Skin epidermis (tissue), 12 donors: ENCODE results near the gene HMCN2.

ENCODE experiments used
- H3K27ac ChIP-seq, 21 experiments: fragments of 200-600 bp; sonication (generic) in 11 of 21; one replicate each; pipeline ENCODE4 v1.5.0; 2020; ENCODE audit warnings: mild to moderate bottlenecking in 3 of 21, inconsistent platforms in 2 of 21, moderate library complexity in 2 of 21
- H3K4me3 ChIP-seq, 7 experiments: fragments of 200-600 bp; sonication (generic) in 2 of 7; one replicate each; pipeline ENCODE4 v1.5.0; 2020; ENCODE audit warnings: inconsistent platforms in 2 of 7, mild to moderate bottlenecking in 2 of 7, moderate library complexity in 1 of 7

HMCN2 gene

GRCh38 chr9:130421154-130421801 lies 155.7 kb downstream of the HMCN2 start:
- Histone ChIP-seq H3K27ac (no peak overlapping the region), H3K4me3 (no peak overlapping the region)

- Histone ChIP-seq H3K27ac (no peak overlapping the region), H3K4me3 (no peak overlapping the region)
Measured at GRCh38 chr9:130421802-130422276, 156.3 kb downstream of the HMCN2 start.

DNA sequence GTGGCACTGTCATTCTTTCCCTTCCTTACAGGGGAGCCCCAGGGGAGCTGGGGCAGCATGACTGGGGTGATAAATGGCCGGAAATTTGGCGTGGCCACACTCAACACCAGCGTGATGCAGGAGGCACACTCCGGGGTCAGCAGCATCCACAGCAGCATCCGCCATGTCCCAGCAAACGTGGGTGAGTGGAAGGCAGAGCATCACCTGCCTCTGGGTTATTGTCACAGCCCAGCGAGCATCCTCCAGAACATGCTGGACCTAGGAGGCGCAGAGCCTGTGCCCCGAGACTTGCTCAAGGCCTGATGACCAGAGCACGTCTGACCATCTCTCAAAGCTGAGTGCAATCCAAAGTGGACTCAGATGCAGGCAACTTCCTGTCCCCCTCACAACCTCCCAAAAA lies 157.0 kb downstream of the HMCN2 start:
- Histone ChIP-seq H3K4me3 (no peak overlapping the region), H3K27ac (no peak overlapping the region)

GRCh38 chr9:130423272-130423671 lies 157.7 kb downstream of the HMCN2 start:
- Histone ChIP-seq H3K4me3 (no peak overlapping the region), H3K27ac (no peak overlapping the region)

GRCh38 chr9:130424595-130425454 lies 159.3 kb downstream of the HMCN2 start:
- no peak overlapping the region for H3K27ac ChIP-seq
- H3K4me3 ChIP-seq = no peak overlapping the region

DNA sequence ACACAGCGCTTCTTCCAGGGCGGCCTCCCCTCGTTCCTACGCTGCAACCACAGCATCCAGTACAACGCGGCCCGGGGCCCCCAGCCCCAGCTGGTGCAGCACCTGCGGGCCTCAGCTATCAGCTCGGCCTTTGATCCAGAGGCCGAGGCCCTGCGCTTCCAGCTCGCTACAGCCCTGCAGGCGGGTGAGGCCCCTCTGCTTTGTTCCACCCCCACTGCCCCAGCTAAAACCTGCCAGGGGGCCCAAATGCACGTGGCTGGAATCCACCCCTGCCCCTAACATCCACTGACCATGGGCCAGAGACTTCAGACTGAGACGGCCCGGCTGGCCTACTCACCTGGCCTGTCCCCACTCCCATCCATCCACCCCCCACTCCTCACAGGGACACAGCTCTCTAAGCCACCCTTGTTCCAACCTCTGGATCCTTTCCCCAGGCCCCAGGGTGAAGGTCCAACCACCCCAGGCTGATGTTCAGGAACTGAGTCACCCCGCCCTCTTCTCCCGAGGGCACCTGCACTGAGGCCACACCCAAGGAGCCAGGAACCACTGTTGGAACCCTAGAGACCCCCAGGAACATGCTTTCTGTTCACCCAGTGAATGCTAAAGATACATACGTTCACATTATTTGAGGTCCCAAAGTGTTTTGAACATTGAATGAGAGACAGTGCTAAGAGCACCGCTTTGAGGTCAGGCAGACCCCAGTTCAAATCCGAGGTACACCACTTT lies 160.3 kb downstream of the HMCN2 start:
- no peak overlapping the region for H3K4me3 ChIP-seq
- H3K27ac ChIP-seq = no peak overlapping the region

DNA sequence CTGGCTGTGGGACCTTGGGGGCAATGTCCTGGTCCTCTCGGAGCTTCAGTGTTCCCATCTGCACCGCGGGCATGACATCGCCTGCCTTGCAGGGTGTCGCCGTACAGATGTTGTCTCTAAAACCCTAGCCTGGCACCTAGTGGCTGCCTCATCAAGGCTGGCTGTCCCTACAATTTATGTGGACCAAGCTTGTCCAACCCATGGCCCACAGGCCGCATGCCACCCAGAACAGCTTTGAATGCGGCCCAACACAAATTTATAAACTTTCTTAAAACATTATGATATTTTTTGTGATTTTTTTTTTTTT lies 160.9 kb downstream of the HMCN2 start:
- Histone ChIP-seq H3K27ac (no peak overlapping the region), H3K4me3 (no peak overlapping the region)

DNA sequence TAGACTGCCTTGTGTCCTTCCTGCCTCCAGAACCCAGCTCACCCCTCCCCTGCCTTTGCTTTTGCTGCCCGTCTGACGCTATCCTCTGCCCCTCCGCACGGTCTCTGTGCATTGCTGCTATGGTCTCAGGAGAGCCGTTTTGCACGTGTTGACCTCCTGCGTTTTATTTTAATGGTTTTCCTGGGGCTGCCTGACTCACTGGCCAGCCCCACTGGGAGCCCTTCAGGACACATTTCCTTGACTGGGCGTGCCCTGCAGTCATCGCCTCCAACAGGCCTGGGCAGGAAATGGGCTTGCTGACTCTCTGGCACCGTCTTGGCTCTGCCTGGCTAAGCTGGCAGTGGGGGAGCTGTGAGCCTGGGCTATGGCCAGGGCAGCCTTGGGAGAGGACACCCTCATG lies 161.3 kb downstream of the HMCN2 start:
- no peak overlapping the region for H3K27ac ChIP-seq

DNA sequence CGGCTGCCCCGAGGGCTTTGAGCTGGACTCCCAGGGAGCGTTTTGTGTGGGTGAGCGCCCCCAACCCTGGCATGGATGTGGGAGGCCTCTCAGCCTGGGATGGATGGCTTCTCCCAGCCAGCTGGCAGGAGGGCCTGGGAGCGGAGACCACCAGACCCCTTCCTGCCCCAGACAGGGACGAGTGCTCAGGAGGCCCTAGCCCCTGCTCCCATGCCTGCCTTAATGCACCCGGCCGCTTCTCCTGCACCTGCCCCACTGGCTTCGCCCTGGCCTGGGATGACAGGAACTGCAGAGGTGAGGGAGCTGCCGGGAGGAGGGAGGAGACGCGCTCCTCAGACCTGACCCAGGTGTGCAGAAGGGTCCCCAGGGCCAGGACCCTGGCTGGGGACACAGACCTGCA lies 161.8 kb downstream of the HMCN2 start:
- Histone ChIP-seq H3K4me3 (no peak overlapping the region), H3K27ac (no peak overlapping the region)

More for the DNA sequence above, 161.3 kb downstream of the HMCN2 start:
- H3K4me3 ChIP-seq = no peak overlapping the region

DNA sequence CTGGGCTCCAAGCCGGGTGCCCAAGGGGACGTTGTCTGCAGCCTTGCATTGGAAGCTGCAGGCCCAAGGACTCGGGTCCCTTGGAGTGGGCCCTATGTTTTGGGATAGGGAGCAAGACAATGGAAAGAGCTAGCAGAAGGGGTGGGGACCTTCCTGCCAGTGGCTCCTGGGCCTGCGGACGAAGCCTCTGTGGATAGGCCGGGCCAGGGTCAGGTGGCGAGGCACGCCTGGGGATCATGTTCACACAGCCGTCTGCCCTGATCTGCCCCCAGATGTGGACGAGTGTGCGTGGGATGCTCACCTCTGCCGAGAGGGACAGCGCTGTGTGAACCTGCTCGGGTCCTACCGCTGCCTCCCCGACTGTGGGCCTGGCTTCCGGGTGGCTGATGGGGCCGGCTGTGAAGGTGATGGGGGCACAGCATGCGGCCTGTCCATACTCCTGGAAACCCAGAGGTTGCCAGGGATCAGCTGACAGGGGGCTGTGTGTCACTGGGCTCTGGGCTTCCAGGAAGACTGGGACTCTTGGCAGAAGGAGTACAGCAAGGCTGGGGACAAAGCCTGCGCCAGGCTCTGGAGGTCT lies 162.6 kb downstream of the HMCN2 start:
- Histone ChIP-seq H3K27ac (no peak overlapping the region), H3K4me3 (no peak overlapping the region)

- Histone ChIP-seq H3K4me3 (no peak overlapping the region), H3K27ac (no peak overlapping the region)
Measured at GRCh38 chr9:130429381-130429780, 163.8 kb downstream of the HMCN2 start.

DNA sequence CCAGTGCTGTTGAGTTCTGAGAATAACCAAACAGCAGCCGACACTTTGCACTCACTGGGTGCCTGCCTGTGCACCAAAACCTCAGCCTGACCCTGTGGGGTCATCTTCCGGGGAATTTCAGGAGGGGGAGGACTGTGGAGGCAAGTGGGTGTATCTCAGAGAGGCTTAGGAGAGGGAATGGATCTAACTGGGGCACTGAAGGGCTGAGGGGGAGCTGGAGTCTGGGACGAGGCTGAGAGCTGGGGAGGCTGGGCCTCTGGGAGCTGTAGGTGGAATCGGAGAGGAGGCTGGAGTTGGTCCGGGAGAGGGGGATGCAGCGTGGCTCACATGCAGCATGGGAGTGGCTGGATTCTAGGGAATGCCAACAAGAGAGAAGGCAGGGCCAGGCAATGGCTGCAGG lies 164.3 kb downstream of the HMCN2 start:
- no peak overlapping the region for H3K27ac ChIP-seq

DNA sequence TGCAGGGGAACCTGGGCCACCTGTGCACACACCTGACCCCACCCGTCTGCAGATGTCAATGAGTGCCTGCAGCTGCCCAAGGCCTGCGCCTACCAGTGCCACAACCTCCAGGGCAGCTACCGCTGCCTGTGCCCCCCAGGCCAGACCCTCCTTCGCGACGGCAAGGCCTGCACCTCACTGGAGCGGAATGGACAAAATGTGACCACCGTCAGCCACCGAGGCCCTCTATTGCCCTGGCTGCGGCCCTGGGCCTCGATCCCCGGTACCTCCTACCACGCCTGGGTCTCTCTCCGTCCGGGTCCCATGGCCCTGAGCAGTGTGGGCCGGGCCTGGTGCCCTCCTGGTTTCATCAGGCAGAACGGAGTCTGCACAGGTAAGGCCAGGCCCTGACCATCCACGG lies 164.7 kb downstream of the HMCN2 start:
- Histone ChIP-seq H3K4me3 (no peak overlapping the region), H3K27ac (no peak overlapping the region)

More for the DNA sequence above, 164.3 kb downstream of the HMCN2 start:
- no peak overlapping the region for H3K4me3 ChIP-seq

GRCh38 chr9:130430734-130431535 lies 165.4 kb downstream of the HMCN2 start:
- no peak overlapping the region for H3K4me3 ChIP-seq

DNA sequence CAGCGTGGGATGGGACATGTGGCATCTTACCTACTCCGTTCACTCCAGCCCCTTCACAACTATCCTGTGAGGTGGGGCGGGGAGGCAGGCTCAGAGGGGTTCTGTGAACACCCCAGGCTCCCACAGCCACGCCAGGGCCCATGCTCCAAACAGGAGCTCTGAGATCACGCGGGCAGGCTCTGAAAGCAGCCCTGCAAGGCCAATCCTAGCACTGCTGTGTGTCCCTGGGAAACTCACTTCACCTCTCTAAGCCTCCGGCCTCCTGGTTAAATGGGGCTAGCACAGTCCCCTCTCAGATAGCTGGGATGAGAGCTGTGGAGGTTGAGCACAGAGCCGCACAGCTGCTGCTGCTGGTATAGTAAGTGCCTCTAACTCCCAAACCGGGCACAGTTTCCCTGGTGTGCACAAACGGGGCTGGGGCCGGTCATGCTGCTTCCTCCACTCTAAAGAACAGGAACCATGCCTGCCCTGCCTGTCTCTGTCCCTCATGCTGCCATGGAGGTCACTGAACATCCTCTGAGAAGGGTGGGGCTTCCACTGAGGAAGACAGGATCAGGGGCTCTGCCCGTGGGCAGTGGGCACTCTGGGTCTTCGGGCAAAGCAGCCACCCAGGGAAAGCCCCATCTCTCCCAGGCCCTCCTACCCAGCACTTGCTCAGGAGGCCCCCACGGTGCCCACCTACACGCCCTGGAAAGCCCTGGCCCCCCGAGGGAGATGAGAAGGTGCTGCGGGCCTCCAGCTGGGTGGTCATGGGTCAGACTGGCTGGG lies 166.2 kb downstream of the HMCN2 start:
- no peak overlapping the region for H3K27ac ChIP-seq
- no peak overlapping the region for H3K4me3 ChIP-seq

More at GRCh38 chr9:130430734-130431535, 165.4 kb downstream of the HMCN2 start:
- H3K27ac ChIP-seq = no peak overlapping the region

DNA sequence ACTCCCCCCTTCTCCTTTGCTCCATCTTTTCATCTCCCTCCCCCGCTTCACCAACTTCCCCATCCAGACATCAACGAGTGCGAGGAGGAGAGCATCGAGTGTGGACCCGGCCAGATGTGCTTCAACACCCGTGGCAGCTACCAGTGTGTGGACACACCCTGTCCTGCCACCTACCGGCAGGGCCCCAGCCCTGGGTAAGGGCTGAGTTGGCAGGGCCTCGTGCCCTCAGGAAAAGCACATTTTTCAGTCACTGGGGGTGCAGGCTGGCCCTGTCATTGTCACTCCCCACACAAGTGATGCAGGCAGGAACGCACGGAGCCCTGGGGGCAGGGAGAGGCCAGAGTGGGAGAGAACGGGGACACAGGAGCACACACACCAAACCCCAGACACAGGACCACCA lies 166.8 kb downstream of the HMCN2 start:
- no peak overlapping the region for H3K4me3 ChIP-seq

DNA sequence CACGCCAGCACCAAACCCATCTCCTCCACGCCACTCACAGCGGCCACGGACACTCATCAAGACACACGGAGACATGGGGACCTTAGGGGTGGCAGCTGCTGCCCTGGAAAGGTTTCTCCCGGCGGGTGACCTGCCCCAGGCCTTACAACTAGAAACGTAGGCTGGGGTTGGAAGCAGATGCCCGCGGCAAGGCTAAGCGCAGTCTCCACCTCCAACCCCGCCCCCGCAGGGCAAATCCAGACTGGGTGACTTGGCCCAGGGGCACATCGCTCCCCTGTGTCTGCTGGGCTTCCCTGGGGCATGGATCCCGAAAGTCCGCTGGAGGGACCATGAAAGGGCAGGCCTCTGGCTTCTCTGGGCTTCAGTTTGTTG lies 167.2 kb downstream of the HMCN2 start:
- H3K4me3 ChIP-seq = peak overlapping the region in 4 of 7 experiments; percentile 6 to 36 (median 20)
- H3K27ac ChIP-seq = no peak overlapping the region

More for the DNA sequence above, 166.8 kb downstream of the HMCN2 start:
- no peak overlapping the region for H3K27ac ChIP-seq

DNA sequence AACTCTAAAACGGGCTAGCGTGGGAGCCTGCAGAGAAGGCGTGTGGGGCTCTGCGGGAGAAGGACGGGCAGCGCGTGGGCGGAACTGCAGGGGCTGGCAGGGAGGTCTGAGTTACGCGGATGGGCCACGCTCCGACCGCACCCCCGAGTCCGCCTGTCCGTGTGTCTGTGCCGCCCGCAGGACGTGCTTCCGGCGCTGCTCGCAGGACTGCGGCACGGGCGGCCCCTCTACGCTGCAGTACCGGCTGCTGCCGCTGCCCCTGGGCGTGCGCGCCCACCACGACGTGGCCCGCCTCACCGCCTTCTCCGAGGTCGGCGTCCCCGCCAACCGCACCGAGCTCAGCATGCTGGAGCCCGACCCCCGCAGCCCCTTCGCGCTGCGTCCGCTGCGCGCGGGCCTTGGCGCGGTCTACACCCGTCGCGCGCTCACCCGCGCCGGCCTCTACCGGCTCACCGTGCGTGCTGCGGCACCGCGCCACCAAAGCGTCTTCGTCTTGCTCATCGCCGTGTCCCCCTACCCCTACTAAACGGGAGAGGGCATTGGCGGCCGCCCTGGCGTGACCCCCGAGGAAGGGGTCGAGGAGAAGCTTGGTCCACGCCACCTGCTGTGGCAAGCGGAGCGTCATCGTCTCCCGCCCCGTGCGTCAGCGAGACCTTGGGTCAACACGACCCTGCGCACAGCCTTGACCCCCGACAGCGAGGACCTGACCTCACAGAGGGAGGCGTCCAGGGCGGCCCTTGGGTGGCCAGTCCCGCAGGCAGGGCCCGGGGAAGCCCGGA lies 167.8 kb downstream of the HMCN2 start:
- H3K27ac ChIP-seq = no peak overlapping the region
- H3K4me3 ChIP-seq = peak overlapping the region in 5 of 7 experiments; percentile 6 to 36 (median 15)
